HepG2 (cell line): ENCODE results near the gene SMAD6. TPM values are rescaled to one million over a fixed set of nuclear protein-coding genes. Genes with fewer than 3 reads are reported as not detected.

Experiments
- CBX2 ChIP-seq, 2 experiments: fragments of 200-600 bp in 1 of 2; sonication (generic); formaldehyde crosslinking in 1 of 2; IDR thresholded peaks; 2 replicates each; pipeline versions ENCODE4 v1.7.0 to v1.8.1; 2018 to 2022; ENCODE audit warnings: low read depth in 2 of 2, low read length in 1 of 2, mild to moderate bottlenecking in 1 of 2, missing genetic modification reagents in 1 of 2
- DDIT3 ChIP-seq: sonication (generic); formaldehyde crosslinking; IDR thresholded peaks from 2 replicates; pipeline ENCODE4 v1.4.0; 2020; ENCODE audit warnings: mild to moderate bottlenecking, missing genetic modification reagents
- DNMT3B ChIP-seq: conservative IDR thresholded peaks from 2 replicates; pipeline ENCODE4 v1.6.1; 2016; ENCODE audit warnings: missing biosample characterization, control low read depth
- GMEB1 ChIP-seq: sonication (generic); formaldehyde crosslinking; IDR thresholded peaks from 2 replicates; pipeline ENCODE4 v1.5.1; 2020; ENCODE audit warnings: missing genetic modification reagents, mild to moderate bottlenecking, borderline replicate concordance
- GZF1 ChIP-seq: sonication (generic); formaldehyde crosslinking; IDR thresholded peaks from 2 replicates; pipeline ENCODE4 v1.5.1; 2020; ENCODE audit warnings: mild to moderate bottlenecking, missing genetic modification reagents
- LBX2 ChIP-seq: sonication (generic); formaldehyde crosslinking; IDR thresholded peaks from 2 replicates; pipeline ENCODE4 v1.5.0; 2020; ENCODE audit warnings: missing genetic modification reagents, mild to moderate bottlenecking, borderline replicate concordance
- MAZ ChIP-seq, 2 experiments: sonication (generic) in 1 of 2; formaldehyde crosslinking in 1 of 2; IDR thresholded peaks; 2 replicates each; pipeline versions ENCODE4 v1.5.0 to v1.6.1; 2012 to 2020; ENCODE audit warnings: low read depth in 2 of 2, mild to moderate bottlenecking in 2 of 2, borderline replicate concordance in 1 of 2, improper control_type of control experiment in 1 of 2, low read length in 1 of 2, missing genetic modification reagents in 1 of 2, moderate library complexity in 1 of 2
- NCOA2 ChIP-seq: sonication (generic); formaldehyde crosslinking; IDR thresholded peaks from 2 replicates; pipeline ENCODE4 v1.8.0; 2022; ENCODE audit warnings: inconsistent platforms
- NFAT5 ChIP-seq: sonication (generic); formaldehyde crosslinking; IDR thresholded peaks from 2 replicates; pipeline ENCODE4 v1.4.0; 2020; ENCODE audit warnings: missing genetic modification reagents
- PREB ChIP-seq: sonication (generic); formaldehyde crosslinking; IDR thresholded peaks from 2 replicates; pipeline ENCODE4 v1.4.0; 2020; ENCODE audit warnings: missing genetic modification reagents
- ZBTB39 ChIP-seq: sonication (generic); formaldehyde crosslinking; IDR thresholded peaks from 2 replicates; pipeline ENCODE4 v1.5.0; 2020; ENCODE audit warnings: missing genetic modification reagents
- ZBTB46 ChIP-seq: sonication (generic); formaldehyde crosslinking; IDR thresholded peaks from 2 replicates; pipeline ENCODE4 v1.4.0; 2020; ENCODE audit warnings: mild to moderate bottlenecking, missing genetic modification reagents, borderline replicate concordance
- ZMYM4 ChIP-seq: sonication (generic); formaldehyde crosslinking; IDR thresholded peaks from 2 replicates; pipeline ENCODE4 v1.8.1; 2023; ENCODE audit warnings: mild to moderate bottlenecking, missing genetic modification reagents
- ZNF282 ChIP-seq: fragments of 450-650 bp; IDR thresholded peaks from 2 replicates; pipeline ENCODE4 v1.6.1; 2018; ENCODE audit not compliant: partially characterized antibody
- polyA plus RNA-seq, 8 experiments: library from polyadenylated mRNA; depleted of rRNA in 3 of 8; stranded (reverse) in 7 of 8; unstranded in 1 of 8; fragments of >200 nt; fragmentation: Illumina TruSeq in 4 of 8; extraction: Trizol in 4 of 8; gene quantifications; 2 replicates each; pipeline versions ENCODE4 v1.2.1 to v1.2.3, GENCODE V29; 2011 to 2016; ENCODE audit warnings: low read depth in 4 of 8, missing spikeins in 1 of 8, mixed read lengths in 1 of 8; ENCODE audit not compliant: insufficient read depth in 1 of 8
- total RNA-seq, 5 experiments: library from RNA; depleted of rRNA; stranded (reverse); fragments of >200 nt; fragmentation: Illumina TruSeq; extraction: Trizol; gene quantifications; 2 replicates each; pipeline ENCODE4 v1.2.3, GENCODE V29; 2016; ENCODE audit warnings: low read depth in 1 of 5

The SMAD6 gene
- total and polyA plus RNA-seq, 2 of the 13 experiments (the other 11 are each of a cell fraction or from before 2014, with no cell fraction given): 3.3 to 4.4 TPM

GRCh38 chr15:66779331-66780009, 77.4 kb downstream of the SMAD6 start (continued):
- no peak for TF ChIP-seq ZBTB46 (CRISPR knock-in tag)
- no peak for TF ChIP-seq GZF1 (CRISPR knock-in tag)
- no peak for TF ChIP-seq CBX2 (IDR thresholded peaks at IDR 0.05; ENCODE audit: low read depth, low read length)
- no peak for TF ChIP-seq CBX2 (CRISPR knock-in tag; IDR thresholded peaks at IDR 0.05; ENCODE audit: low read depth)
- TF ChIP-seq ZNF282: no peak
- no peak for TF ChIP-seq LBX2 (CRISPR knock-in tag)
- TF ChIP-seq ZBTB39: no peak
- no peak for TF ChIP-seq NFAT5
- TF ChIP-seq DNMT3B (CRISPR knock-in tag): no peak
- TF ChIP-seq NCOA2: no peak
- no peak for TF ChIP-seq MAZ (IDR thresholded peaks at IDR 0.05; ENCODE audit: borderline replicate concordance, low read depth, low read length)
- TF ChIP-seq MAZ (CRISPR knock-in tag; IDR thresholded peaks at IDR 0.05; ENCODE audit: low read depth): no peak
- TF ChIP-seq GMEB1 (CRISPR knock-in tag): no peak
- no peak for TF ChIP-seq DDIT3 (CRISPR knock-in tag)
- TF ChIP-seq PREB (CRISPR knock-in tag): no peak
- TF ChIP-seq ZMYM4 (CRISPR knock-in tag): no peak
